NT2/D1 (cell line): ENCODE measurements around the gene AKT3.

Experiments
- SUZ12 ChIP-seq: IDR thresholded peaks from 2 replicates; pipeline ENCODE4 v1.6.1; 2011; ENCODE audit not compliant: insufficient read length, insufficient read depth; ENCODE audit errors: extremely low read depth
- YY1 ChIP-seq: IDR thresholded peaks from 2 replicates; pipeline ENCODE4 v1.6.1; 2011; ENCODE audit not compliant: insufficient read length, insufficient read depth
- ZNF274 ChIP-seq: IDR thresholded peaks from 2 replicates; pipeline ENCODE4 v1.6.1; 2011; ENCODE audit warnings: mild to moderate bottlenecking, low read depth, low read length

DNA sequence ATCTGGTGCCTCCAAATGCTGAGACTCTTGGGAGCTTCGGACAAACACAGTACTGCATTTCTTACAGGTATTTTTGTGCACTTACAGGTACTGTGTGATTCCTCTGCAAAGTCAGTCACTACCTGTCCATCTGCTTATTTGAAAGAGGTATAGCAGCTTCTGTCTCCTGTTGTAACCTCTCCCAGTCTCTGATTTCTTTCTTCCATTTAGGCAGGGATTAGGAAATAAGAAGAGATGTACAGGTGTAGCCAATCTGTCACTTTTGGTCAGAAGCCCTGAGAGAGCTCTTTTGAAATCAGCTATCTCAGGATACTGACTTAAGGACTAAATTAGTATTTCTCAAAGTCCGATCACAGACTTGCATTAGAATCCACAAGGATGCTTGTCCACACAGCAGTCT is 54.0 kb downstream of the AKT3 start:
- TF ChIP-seq ZNF274 (no peak), SUZ12 (no peak), YY1 (no peak)
